ENCODE measurements around the gene SOS1. TPM values are rescaled to one million over a fixed set of nuclear protein-coding genes. Genes with fewer than 3 reads are reported as not detected.

Gene SOS1
- total and polyA plus RNA-seq, 4 donors = 4.2 to 16.4 (median 7.2) TPM

GRCh38 chr2:39154944-39155343 is 34.1 kb upstream of the SOS1 start:
- H3K27me3 ChIP-seq (ENCODE audit: control insufficient read depth in 4 of 4, insufficient read depth in 4 of 4, low read length in 3 of 4) = no peaks in the 10 kb centered on the region
- TF ChIP-seq, protein P1, sequence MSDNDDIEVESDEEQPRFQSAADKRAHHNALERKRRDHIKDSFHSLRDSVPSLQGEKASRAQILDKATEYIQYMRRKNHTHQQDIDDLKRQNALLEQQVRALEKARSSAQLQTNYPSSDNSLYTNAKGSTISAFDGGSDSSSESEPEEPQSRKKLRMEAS (IDR thresholded peaks at IDR 0.05) = no peak
- TF ChIP-seq, protein P2, sequence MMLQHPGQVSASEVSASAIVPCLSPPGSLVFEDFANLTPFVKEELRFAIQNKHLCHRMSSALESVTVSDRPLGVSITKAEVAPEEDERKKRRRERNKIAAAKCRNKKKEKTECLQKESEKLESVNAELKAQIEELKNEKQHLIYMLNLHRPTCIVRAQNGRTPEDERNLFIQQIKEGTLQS (IDR thresholded peaks at IDR 0.05) = no peak
- TF ChIP-seq, protein P3, sequence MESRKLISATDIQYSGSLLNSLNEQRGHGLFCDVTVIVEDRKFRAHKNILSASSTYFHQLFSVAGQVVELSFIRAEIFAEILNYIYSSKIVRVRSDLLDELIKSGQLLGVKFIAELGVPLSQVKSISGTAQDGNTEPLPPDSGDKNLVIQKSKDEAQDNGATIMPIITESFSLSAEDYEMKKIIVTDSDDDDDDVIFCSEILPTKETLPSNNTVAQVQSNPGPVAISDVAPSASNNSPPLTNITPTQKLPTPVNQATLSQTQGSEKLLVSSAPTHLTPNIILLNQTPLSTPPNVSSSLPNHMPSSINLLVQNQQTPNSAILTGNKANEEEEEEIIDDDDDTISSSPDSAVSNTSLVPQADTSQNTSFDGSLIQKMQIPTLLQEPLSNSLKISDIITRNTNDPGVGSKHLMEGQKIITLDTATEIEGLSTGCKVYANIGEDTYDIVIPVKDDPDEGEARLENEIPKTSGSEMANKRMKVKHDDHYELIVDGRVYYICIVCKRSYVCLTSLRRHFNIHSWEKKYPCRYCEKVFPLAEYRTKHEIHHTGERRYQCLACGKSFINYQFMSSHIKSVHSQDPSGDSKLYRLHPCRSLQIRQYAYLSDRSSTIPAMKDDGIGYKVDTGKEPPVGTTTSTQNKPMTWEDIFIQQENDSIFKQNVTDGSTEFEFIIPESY (IDR thresholded peaks at IDR 0.05) = no peak
- TF ChIP-seq FOXA2 (IDR thresholded peaks at IDR 0.05) (no peak), GABPA (IDR thresholded peaks at IDR 0.05 in 1 of 2, conservative IDR thresholded peaks at IDR 0.05 in 1 of 2) (no peak), TAF1 (conservative IDR thresholded peaks at IDR 0.05) (no peak), HNF4A (conservative IDR thresholded peaks at IDR 0.05) (no peak)
- TF ChIP-seq, protein P4, sequence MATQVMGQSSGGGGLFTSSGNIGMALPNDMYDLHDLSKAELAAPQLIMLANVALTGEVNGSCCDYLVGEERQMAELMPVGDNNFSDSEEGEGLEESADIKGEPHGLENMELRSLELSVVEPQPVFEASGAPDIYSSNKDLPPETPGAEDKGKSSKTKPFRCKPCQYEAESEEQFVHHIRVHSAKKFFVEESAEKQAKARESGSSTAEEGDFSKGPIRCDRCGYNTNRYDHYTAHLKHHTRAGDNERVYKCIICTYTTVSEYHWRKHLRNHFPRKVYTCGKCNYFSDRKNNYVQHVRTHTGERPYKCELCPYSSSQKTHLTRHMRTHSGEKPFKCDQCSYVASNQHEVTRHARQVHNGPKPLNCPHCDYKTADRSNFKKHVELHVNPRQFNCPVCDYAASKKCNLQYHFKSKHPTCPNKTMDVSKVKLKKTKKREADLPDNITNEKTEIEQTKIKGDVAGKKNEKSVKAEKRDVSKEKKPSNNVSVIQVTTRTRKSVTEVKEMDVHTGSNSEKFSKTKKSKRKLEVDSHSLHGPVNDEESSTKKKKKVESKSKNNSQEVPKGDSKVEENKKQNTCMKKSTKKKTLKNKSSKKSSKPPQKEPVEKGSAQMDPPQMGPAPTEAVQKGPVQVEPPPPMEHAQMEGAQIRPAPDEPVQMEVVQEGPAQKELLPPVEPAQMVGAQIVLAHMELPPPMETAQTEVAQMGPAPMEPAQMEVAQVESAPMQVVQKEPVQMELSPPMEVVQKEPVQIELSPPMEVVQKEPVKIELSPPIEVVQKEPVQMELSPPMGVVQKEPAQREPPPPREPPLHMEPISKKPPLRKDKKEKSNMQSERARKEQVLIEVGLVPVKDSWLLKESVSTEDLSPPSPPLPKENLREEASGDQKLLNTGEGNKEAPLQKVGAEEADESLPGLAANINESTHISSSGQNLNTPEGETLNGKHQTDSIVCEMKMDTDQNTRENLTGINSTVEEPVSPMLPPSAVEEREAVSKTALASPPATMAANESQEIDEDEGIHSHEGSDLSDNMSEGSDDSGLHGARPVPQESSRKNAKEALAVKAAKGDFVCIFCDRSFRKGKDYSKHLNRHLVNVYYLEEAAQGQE (IDR thresholded peaks at IDR 0.05) = no peak
- H3K4me3 ChIP-seq (ENCODE audit: low read depth in 1 of 3, low read length in 3 of 3) = no peak overlapping the region
- H3K4me1 ChIP-seq (ENCODE audit: control insufficient read depth in 4 of 4, insufficient read depth in 4 of 4, low read length in 3 of 4) = peaks cover 0 to 5% (median under 1%) of the 10 kb centered on the region in 4 donors
- DNase-seq (ENCODE audit: low spot score) = no peak
- H3K27ac ChIP-seq (ENCODE audit: low read depth in 1 of 2, low read length in 2 of 2) = no peak overlapping the region
- no peak overlapping the region for H3K9ac ChIP-seq (ENCODE audit: low read depth in 1 of 2, low read length in 2 of 2)
- no peaks in the 10 kb centered on the region for H3K9me3 ChIP-seq (ENCODE audit: control insufficient read depth in 4 of 4, low read length in 3 of 4)
- WGBS = 88% methylated on average over 3 of the region's 3 CpGs
- no peaks in the 10 kb centered on the region for H3K36me3 ChIP-seq (ENCODE audit: control insufficient read depth in 4 of 4, insufficient read depth in 3 of 4, low read depth in 1 of 4, low read length in 3 of 4)

DNA sequence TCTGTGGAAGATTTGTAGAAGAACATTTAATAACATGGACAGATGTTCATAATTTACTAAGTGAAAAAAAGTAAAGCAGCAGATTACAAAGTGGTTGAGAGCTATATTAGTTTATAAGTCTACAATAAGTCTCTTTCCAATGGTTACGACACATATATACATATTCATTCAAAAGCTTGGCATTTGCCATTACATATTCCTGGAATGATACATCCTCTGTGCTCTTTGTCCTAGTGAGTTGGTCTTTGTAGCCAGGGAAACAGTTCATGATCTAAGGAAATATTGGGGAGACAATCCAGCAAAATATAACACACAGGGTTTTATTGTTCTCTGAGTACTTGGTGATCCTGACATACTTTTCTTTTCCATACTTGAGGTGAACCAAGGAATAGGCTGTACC is 32.5 kb upstream of the SOS1 start:
- Histone ChIP-seq H3K4me3 (ENCODE audit: low read depth in 1 of 3, low read length in 3 of 3) (no peak overlapping the region), H3K27ac (ENCODE audit: low read depth in 1 of 2, low read length in 2 of 2) (no peak overlapping the region), H3K36me3 (ENCODE audit: control insufficient read depth in 4 of 4, insufficient read depth in 3 of 4, low read depth in 1 of 4, low read length in 3 of 4) (no peaks in the 10 kb centered on the region), H3K4me1 (ENCODE audit: control insufficient read depth in 4 of 4, insufficient read depth in 4 of 4, low read length in 3 of 4) (peaks cover 0 to 5% (median under 1%) of the 10 kb centered on the region in 4 donors), H3K9ac (ENCODE audit: low read depth in 1 of 2, low read length in 2 of 2) (no peak overlapping the region), H3K9me3 (ENCODE audit: control insufficient read depth in 4 of 4, low read length in 3 of 4) (no peaks in the 10 kb centered on the region), H3K27me3 (ENCODE audit: control insufficient read depth in 4 of 4, insufficient read depth in 4 of 4, low read length in 3 of 4) (no peaks in the 10 kb centered on the region)
- no peak for DNase-seq (ENCODE audit: low spot score)
- TF ChIP-seq, protein P5, sequence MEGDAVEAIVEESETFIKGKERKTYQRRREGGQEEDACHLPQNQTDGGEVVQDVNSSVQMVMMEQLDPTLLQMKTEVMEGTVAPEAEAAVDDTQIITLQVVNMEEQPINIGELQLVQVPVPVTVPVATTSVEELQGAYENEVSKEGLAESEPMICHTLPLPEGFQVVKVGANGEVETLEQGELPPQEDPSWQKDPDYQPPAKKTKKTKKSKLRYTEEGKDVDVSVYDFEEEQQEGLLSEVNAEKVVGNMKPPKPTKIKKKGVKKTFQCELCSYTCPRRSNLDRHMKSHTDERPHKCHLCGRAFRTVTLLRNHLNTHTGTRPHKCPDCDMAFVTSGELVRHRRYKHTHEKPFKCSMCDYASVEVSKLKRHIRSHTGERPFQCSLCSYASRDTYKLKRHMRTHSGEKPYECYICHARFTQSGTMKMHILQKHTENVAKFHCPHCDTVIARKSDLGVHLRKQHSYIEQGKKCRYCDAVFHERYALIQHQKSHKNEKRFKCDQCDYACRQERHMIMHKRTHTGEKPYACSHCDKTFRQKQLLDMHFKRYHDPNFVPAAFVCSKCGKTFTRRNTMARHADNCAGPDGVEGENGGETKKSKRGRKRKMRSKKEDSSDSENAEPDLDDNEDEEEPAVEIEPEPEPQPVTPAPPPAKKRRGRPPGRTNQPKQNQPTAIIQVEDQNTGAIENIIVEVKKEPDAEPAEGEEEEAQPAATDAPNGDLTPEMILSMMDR (IDR thresholded peaks at IDR 0.05; ENCODE audit: low read depth, low read length, missing input control) = no peak
- no peak for TF ChIP-seq YY1 (IDR thresholded peaks at IDR 0.05)
- TF ChIP-seq, protein P4 (IDR thresholded peaks at IDR 0.05) = no peak
- no peak for TF ChIP-seq SP1 (IDR thresholded peaks at IDR 0.05)
- TF ChIP-seq EGR1 (IDR thresholded peaks at IDR 0.05; ENCODE audit: low read depth in 2 of 2) = no peak
- no peak for TF ChIP-seq FOXA1 (IDR thresholded peaks at IDR 0.05)
- TF ChIP-seq HNF4A (conservative IDR thresholded peaks at IDR 0.05) = no peak
- TF ChIP-seq, protein P1 (IDR thresholded peaks at IDR 0.05) = no peak
- TF ChIP-seq HNF4G (IDR thresholded peaks at IDR 0.05) = no peak
- TF ChIP-seq RXRA (IDR thresholded peaks at IDR 0.05) = no peak
- no peak for TF ChIP-seq FOXA2 (IDR thresholded peaks at IDR 0.05)
- TF ChIP-seq, protein P3 (IDR thresholded peaks at IDR 0.05) = no peak
- TF ChIP-seq JUND (IDR thresholded peaks at IDR 0.05) = no peak
- no peak for TF ChIP-seq NR2F2 (IDR thresholded peaks at IDR 0.05)
- TF ChIP-seq, protein P2 (IDR thresholded peaks at IDR 0.05) = no peak
- no peak for TF ChIP-seq TAF1 (conservative IDR thresholded peaks at IDR 0.05)
- 98% methylated on average over 1 of the region's 1 CpG for WGBS
